ENCODE results near the gene MAP1B.

The MAP1B gene

DNA sequence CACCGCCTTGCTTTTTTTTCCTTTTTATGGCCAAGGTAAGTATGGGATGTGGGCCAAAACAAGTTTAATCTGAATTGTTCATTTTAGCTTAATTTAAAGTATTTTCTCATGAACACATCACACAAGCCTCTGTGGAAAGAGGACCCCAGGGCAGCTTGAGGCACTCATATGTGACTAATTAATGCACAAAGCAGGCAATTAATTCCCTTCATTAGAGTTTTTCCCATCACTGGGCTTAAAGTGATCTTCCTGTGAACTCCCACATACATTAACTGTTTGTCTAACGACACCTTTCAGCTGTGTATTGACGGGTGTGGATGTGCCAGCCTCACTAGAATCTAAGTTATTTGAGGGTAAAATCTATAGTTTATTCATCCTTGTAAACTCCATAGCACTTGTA lies 109.5 kb downstream of the MAP1B start:
- DNase-seq (ENCODE audit: low read depth in 2 of 2) = no peak

DNA sequence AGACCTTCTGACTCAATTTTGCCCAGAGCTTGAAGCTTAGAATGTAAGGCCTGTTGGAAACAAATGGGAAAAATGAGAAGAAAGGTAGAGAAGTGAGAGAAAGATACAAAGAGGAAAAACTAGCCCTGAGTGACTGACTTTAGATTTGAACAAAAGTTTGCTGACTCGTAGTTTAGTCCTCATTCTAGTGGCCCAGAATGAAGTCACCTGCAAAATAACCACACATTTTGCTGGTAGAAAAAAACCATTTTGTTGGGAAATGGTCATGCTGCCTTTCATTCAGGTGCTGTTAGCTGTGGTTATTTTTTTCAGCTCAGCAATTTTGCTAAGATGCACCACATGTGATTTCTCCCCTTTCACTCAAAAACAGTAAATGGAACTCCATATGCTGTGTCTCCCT lies 113.8 kb downstream of the MAP1B start:
- TF ChIP-seq, protein P1, sequence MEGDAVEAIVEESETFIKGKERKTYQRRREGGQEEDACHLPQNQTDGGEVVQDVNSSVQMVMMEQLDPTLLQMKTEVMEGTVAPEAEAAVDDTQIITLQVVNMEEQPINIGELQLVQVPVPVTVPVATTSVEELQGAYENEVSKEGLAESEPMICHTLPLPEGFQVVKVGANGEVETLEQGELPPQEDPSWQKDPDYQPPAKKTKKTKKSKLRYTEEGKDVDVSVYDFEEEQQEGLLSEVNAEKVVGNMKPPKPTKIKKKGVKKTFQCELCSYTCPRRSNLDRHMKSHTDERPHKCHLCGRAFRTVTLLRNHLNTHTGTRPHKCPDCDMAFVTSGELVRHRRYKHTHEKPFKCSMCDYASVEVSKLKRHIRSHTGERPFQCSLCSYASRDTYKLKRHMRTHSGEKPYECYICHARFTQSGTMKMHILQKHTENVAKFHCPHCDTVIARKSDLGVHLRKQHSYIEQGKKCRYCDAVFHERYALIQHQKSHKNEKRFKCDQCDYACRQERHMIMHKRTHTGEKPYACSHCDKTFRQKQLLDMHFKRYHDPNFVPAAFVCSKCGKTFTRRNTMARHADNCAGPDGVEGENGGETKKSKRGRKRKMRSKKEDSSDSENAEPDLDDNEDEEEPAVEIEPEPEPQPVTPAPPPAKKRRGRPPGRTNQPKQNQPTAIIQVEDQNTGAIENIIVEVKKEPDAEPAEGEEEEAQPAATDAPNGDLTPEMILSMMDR (IDR thresholded peaks at IDR 0.05; ENCODE audit: low read depth, low read length) = no peak
- DNase-seq (ENCODE audit: low read depth in 2 of 2) = no peak
- H3K4me3 ChIP-seq (replicated peaks in 1 of 2; ENCODE audit: low read depth in 2 of 2, low read length in 2 of 2) = no peak overlapping the region

More for the DNA sequence above, 109.5 kb downstream of the MAP1B start:
- no peak overlapping the region for H3K4me3 ChIP-seq (replicated peaks in 1 of 2; ENCODE audit: low read depth in 2 of 2, low read length in 2 of 2)
- TF ChIP-seq, protein P1 (IDR thresholded peaks at IDR 0.05; ENCODE audit: low read depth, low read length) = no peak

DNA sequence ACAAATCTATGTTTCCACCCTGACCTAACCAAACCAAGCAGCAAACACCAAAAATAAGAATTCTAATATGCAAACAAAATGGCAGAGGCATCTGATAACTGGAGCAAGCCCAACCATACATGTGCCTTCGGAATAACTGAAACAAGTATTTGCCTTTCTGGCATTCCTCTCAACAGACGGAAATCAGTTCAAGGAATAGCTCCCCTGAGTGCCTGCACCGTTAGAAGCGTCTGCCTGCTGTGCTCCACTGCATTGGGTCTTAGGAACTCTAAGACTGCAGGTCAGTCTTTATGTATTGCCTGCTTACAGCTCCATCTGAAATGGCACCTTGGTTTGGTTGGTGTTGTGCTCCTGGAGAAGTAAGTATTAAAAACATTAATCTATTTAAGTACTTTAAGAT lies 114.3 kb downstream of the MAP1B start:
- no peak overlapping the region for H3K4me3 ChIP-seq (replicated peaks in 1 of 2; ENCODE audit: low read depth in 2 of 2, low read length in 2 of 2)
- TF ChIP-seq, protein P1 (IDR thresholded peaks at IDR 0.05; ENCODE audit: low read depth, low read length) = no peak
- no peak for DNase-seq (ENCODE audit: low read depth in 2 of 2)

- TF ChIP-seq, protein P1 (IDR thresholded peaks at IDR 0.05; ENCODE audit: low read depth, low read length) = no peak
- DNase-seq (ENCODE audit: low read depth in 2 of 2) = no peak
- H3K4me3 ChIP-seq (replicated peaks in 1 of 2; ENCODE audit: low read depth in 2 of 2, low read length in 2 of 2) = no peak overlapping the region
Observed at GRCh38 chr5:72222521-72222920, 115.2 kb downstream of the MAP1B start.

DNA sequence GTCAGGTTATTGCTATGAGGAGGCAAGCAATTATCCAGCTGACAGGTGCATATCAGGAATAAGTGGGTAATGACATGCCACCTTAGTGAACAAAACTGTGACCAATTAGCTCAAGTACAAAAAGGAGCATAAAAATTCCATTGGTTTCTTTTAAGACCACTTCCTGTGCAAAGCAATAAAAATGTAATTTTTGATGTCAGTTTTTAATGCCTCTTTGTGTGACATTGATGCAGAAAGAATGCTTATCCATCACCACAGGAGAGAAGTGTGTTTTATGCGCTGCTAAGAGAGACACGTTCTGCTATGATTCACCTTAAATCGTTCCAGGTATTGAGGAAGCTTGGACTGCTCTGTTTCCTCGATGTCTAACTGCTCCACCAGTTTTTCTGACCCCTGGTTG lies 116.1 kb downstream of the MAP1B start:
- no peak overlapping the region for H3K4me3 ChIP-seq (replicated peaks in 1 of 2; ENCODE audit: low read depth in 2 of 2, low read length in 2 of 2)
- TF ChIP-seq, protein P1 (IDR thresholded peaks at IDR 0.05; ENCODE audit: low read depth, low read length) = no peak
- DNase-seq (ENCODE audit: low read depth in 2 of 2) = no peak

DNA sequence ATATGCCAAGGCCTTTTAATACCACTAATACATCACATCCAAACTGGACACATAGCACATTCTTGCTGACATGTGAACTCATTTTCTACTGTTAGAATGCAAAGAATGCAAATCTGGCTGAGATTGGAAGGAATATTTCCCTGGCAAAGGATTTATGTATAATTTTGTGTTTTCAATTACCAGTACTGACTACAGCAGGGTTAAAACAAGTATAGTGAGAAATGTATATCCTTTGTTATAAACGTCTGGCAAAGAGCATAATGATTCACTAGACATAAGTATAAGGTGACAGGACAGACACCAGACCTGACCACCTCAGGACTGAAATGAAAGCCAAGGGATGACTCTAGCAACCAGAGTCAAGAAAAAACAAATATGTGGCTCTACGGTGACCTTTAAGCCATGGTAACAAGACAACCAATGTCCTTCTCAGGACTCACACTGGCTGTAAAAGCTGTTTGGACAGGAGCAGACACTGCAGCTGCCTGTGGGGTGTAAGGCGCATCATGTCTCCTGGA lies 117.7 kb downstream of the MAP1B start:
- peak in 1 of 2 donors; percentile 56 for DNase-seq (ENCODE audit: low read depth in 2 of 2)
- H3K4me3 ChIP-seq (replicated peaks in 1 of 2; ENCODE audit: low read depth in 2 of 2, low read length in 2 of 2) = no peak overlapping the region
- TF ChIP-seq, protein P1 (IDR thresholded peaks at IDR 0.05; ENCODE audit: low read depth, low read length) = no peak

- no peak overlapping the region for H3K4me3 ChIP-seq (replicated peaks in 1 of 2; ENCODE audit: low read depth in 2 of 2, low read length in 2 of 2)
- TF ChIP-seq, protein P1 (IDR thresholded peaks at IDR 0.05; ENCODE audit: low read depth, low read length) = no peak
- DNase-seq (ENCODE audit: low read depth in 2 of 2) = no peak
Observed at GRCh38 chr5:72225741-72226140, 118.5 kb downstream of the MAP1B start.

Data from cardiac fibroblast (primary cell).